ENCODE measurements around the gene GRB2. TPM values are rescaled to one million over a fixed set of nuclear protein-coding genes. Genes with fewer than 3 reads are reported as not detected.

Gene GRB2
- total RNA-seq, 1 donor, result 68.8 TPM

DNA sequence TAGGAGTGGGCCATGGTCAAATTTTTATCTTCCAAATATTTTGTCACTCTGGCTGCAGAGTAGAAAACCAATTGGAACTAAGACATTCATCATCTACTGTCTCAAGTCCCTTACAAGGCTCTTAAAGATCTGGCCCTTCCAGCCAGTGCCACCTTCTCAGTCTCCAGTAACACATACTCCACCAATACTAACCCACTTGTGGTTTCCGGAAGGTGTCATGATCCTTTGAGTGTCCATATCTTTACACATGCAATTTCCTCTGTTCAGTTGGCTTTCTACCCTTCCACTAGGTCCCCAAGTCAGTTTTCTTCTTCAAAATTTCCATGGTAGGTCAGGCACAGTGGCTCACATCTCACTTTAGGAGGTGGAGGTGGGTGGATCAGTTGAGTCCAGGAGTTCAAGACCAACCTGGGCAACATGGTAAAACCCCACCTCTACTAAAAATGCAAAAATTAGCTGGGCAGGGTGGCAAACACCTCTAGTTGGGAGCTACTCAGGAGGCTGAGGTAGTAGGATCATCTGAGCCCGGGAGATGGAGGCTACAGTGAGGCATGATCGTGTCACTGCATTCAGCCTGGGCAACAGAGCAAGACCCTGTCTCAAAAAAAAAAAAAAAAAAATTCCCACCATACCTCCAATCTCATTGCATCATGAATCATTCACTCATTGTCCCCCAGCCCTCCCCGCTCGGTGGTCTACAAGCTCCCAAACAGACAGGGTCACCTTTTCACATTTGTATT, 6.0 kb upstream of the GRB2 start:
- Histone ChIP-seq H3K4me1 (ENCODE audit: insufficient read depth, low read length) (peaks cover 6% of the 10 kb centered on the region), H2AFZ (ENCODE audit: low read length) (no peak overlapping the region), H3K4me3 (ENCODE audit: insufficient read depth, low read length) (no peak overlapping the region), H3K4me2 (ENCODE audit: insufficient read depth, low read length) (no peak overlapping the region), H3K9me3 (ENCODE audit: low read depth, low read length) (no peaks in the 10 kb centered on the region), H3K27ac (ENCODE audit: low read depth, low read length) (no peak overlapping the region), H3K79me2 (ENCODE audit: insufficient read depth, low read length) (no peaks in the 10 kb centered on the region), H3K27me3 (ENCODE audit: insufficient read depth, low read length) (peaks cover 20% of the 10 kb centered on the region), H3K36me3 (ENCODE audit: insufficient read depth, low read length) (no peaks in the 10 kb centered on the region), H4K20me1 (ENCODE audit: insufficient read depth, low read length) (no peaks in the 10 kb centered on the region)
- no peak for DNase-seq (ENCODE audit: insufficient read length, low spot score, missing footprints)
- TF ChIP-seq, protein P1, sequence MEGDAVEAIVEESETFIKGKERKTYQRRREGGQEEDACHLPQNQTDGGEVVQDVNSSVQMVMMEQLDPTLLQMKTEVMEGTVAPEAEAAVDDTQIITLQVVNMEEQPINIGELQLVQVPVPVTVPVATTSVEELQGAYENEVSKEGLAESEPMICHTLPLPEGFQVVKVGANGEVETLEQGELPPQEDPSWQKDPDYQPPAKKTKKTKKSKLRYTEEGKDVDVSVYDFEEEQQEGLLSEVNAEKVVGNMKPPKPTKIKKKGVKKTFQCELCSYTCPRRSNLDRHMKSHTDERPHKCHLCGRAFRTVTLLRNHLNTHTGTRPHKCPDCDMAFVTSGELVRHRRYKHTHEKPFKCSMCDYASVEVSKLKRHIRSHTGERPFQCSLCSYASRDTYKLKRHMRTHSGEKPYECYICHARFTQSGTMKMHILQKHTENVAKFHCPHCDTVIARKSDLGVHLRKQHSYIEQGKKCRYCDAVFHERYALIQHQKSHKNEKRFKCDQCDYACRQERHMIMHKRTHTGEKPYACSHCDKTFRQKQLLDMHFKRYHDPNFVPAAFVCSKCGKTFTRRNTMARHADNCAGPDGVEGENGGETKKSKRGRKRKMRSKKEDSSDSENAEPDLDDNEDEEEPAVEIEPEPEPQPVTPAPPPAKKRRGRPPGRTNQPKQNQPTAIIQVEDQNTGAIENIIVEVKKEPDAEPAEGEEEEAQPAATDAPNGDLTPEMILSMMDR (IDR thresholded peaks at IDR 0.05; ENCODE audit: extremely low read depth, low read depth, low read length), result no peak

GRCh38 chr17:75410141-75410540, 4.7 kb upstream of the GRB2 start:
- H3K36me3 ChIP-seq (ENCODE audit: insufficient read depth, low read length), result no peaks in the 10 kb centered on the region
- peaks cover 14% of the 10 kb centered on the region for H3K4me1 ChIP-seq (ENCODE audit: insufficient read depth, low read length)
- TF ChIP-seq, protein P1 (IDR thresholded peaks at IDR 0.05; ENCODE audit: extremely low read depth, low read depth, low read length), result no peak
- H3K27ac ChIP-seq (ENCODE audit: low read depth, low read length), result no peak overlapping the region
- peaks cover 3% of the 10 kb centered on the region for H3K79me2 ChIP-seq (ENCODE audit: insufficient read depth, low read length)
- H3K9me3 ChIP-seq (ENCODE audit: low read depth, low read length), result no peaks in the 10 kb centered on the region
- peaks cover 13% of the 10 kb centered on the region for H3K27me3 ChIP-seq (ENCODE audit: insufficient read depth, low read length)
- no peak overlapping the region for H3K4me2 ChIP-seq (ENCODE audit: insufficient read depth, low read length)
- peaks cover under 1% of the 10 kb centered on the region for H4K20me1 ChIP-seq (ENCODE audit: insufficient read depth, low read length)
- no peak overlapping the region for H3K4me3 ChIP-seq (ENCODE audit: insufficient read depth, low read length)
- no peak for DNase-seq (ENCODE audit: insufficient read length, low spot score, missing footprints)
- no peak overlapping the region for H2AFZ ChIP-seq (ENCODE audit: low read length)

GRCh38 chr17:75407655-75408352, 2.3 kb upstream of the GRB2 start:
- TF ChIP-seq, protein P1 (IDR thresholded peaks at IDR 0.05; ENCODE audit: extremely low read depth, low read depth, low read length), result no peak
- Histone ChIP-seq H3K4me1 (ENCODE audit: insufficient read depth, low read length) (peaks cover 14% of the 10 kb centered on the region), H3K27me3 (ENCODE audit: insufficient read depth, low read length) (peaks cover 7% of the 10 kb centered on the region), H4K20me1 (ENCODE audit: insufficient read depth, low read length) (peaks cover 18% of the 10 kb centered on the region), H2AFZ (ENCODE audit: low read length) (no peak overlapping the region), H3K9me3 (ENCODE audit: low read depth, low read length) (no peaks in the 10 kb centered on the region), H3K79me2 (ENCODE audit: insufficient read depth, low read length) (peaks cover 25% of the 10 kb centered on the region), H3K27ac (ENCODE audit: low read depth, low read length) (no peak overlapping the region), H3K36me3 (ENCODE audit: insufficient read depth, low read length) (no peaks in the 10 kb centered on the region), H3K4me3 (ENCODE audit: insufficient read depth, low read length) (no peak overlapping the region), H3K4me2 (ENCODE audit: insufficient read depth, low read length) (no peak overlapping the region)
- DNase-seq (ENCODE audit: insufficient read length, low spot score, missing footprints), result no peak

DNA sequence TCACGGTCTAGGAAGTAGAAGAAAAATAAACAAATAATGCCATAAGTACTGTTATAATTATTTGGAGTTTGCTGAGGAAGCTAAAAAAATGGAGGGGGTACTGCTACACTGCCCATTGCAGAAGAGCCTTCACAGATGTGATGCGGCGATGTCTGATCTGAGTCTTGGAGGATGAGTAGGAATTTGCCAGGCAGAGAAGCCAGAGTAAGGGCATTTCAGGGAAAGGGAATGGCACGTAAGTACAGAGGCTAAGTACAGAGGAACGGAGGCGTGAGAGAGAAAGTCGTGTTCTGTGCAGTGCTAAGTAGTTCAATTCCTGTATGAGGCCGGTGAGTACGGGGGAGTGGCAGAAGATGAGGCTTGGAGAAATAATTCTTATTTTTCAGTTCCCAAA, 741 bp upstream of the GRB2 start:
- Histone ChIP-seq H3K4me3 (ENCODE audit: insufficient read depth, low read length) (peak overlapping the region; percentile 97), H3K4me2 (ENCODE audit: insufficient read depth, low read length) (peak overlapping the region; percentile 89), H3K9me3 (ENCODE audit: low read depth, low read length) (no peaks in the 10 kb centered on the region), H3K79me2 (ENCODE audit: insufficient read depth, low read length) (peaks cover 41% of the 10 kb centered on the region), H2AFZ (ENCODE audit: low read length) (peak overlapping the region; percentile 92), H3K27me3 (ENCODE audit: insufficient read depth, low read length) (peaks cover 7% of the 10 kb centered on the region), H3K4me1 (ENCODE audit: insufficient read depth, low read length) (peaks cover 11% of the 10 kb centered on the region), H3K36me3 (ENCODE audit: insufficient read depth, low read length) (no peaks in the 10 kb centered on the region), H3K27ac (ENCODE audit: low read depth, low read length) (no peak overlapping the region), H4K20me1 (ENCODE audit: insufficient read depth, low read length) (peaks cover 24% of the 10 kb centered on the region)
- TF ChIP-seq, protein P1 (IDR thresholded peaks at IDR 0.05; ENCODE audit: extremely low read depth, low read depth, low read length), result no peak
- peak; percentile 19 for DNase-seq (ENCODE audit: insufficient read length, low spot score, missing footprints)

Measured in osteoblast (primary cell).